Mucosa of descending colon (tissue), 3 donors: Measurements from ENCODE around the gene RAB33A. TPM values are rescaled to one million over a fixed set of nuclear protein-coding genes. Genes with fewer than 3 reads are reported as not detected.

ENCODE experiments used
- ATAC-seq: fragments of 200-7000 bp; cut with Tn5 transposase; one replicate; pipeline ENCODE4 v1.9.1; 2020; ENCODE audit warnings: mild to moderate bottlenecking, moderate library complexity
- DNase-seq, 3 donors: peaks; one replicate each; pipeline ENCODE4 v3.0.0-alpha.2; 2020
- H3K36me3 ChIP-seq: fragments of 200-600 bp; one replicate; pipeline ENCODE4 v1.8.0; 2021; ENCODE audit warnings: low read depth, mild to moderate bottlenecking
- H3K4me1 ChIP-seq: fragments of 200-600 bp; one replicate; pipeline ENCODE4 v1.8.0; 2021; ENCODE audit warnings: low read depth, mild to moderate bottlenecking
- H3K4me3 ChIP-seq: fragments of 200-600 bp; one replicate; pipeline ENCODE4 v1.8.0; 2021; ENCODE audit warnings: mild to moderate bottlenecking
- H3K9me3 ChIP-seq: fragments of 200-600 bp; one replicate; pipeline ENCODE4 v1.8.0; 2021; ENCODE audit warnings: mild to moderate bottlenecking
- CTCF ChIP-seq: fragments of 200-600 bp; IDR thresholded peaks from one replicate; pipeline ENCODE4 v1.8.0; 2022; ENCODE audit warnings: antibody characterized with exemption, mild to moderate bottlenecking
- intact Hi-C, 2 donors: fragments of 100-400 bp; cut with DNase I in 1 of 2; cut with micrococcal nuclease in 1 of 2; formaldehyde crosslinking; loops; one replicate each; pipeline versions ENCODE4 v1.11.0 to v1.11.1; 2022; cut with DNase I, micrococcal nuclease
- total RNA-seq, 3 donors: library from RNA; stranded (reverse); fragmentation: NEBNext Ultra II Directional in 2 of 3; extraction: Animal tissue kit (Norgen Biotek cat#: 25700) in 2 of 3; gene quantifications; one replicate each; pipeline versions ENCODE4 v1.2.1 to v1.2.4, GENCODE V29; 2021 to 2023
- donor health status: DM: no; HTN: no; CAD: no; lungs with moderate emphysema.
- donor health status: DM: no; HTN: no; CAD: no.
- donor health status: DM: no; HTN: yes; CAD: no.

RAB33A gene
- total RNA-seq, 3 donors from 2014 or later, result 0.38 to 0.55 (median 0.47) TPM

GRCh38 chrX:130196466-130196865, 24.7 kb downstream of the RAB33A start:
- no peaks in the 10 kb centered on the region for H3K4me1 ChIP-seq
- no peaks in the 10 kb centered on the region for H3K36me3 ChIP-seq
- DNase-seq (no peak), ATAC-seq (no peak)
- no peaks in the 10 kb centered on the region for H3K9me3 ChIP-seq
- no peak for TF ChIP-seq CTCF
- no peak overlapping the region for H3K4me3 ChIP-seq
- intact Hi-C loops, result loop anchor here in 1 of 2 donors (10.0 kb wide), 1 partner anchor 122 kb away; no protein-coding TSS in a partner anchor

GRCh38 chrX:130197464-130197863, 25.7 kb downstream of the RAB33A start:
- ATAC-seq, result no peak
- no peak for TF ChIP-seq CTCF
- Histone ChIP-seq H3K4me3 (no peak overlapping the region), H3K4me1 (no peaks in the 10 kb centered on the region), H3K36me3 (no peaks in the 10 kb centered on the region), H3K9me3 (no peaks in the 10 kb centered on the region)
- no peak for DNase-seq
- intact Hi-C loops, result loop anchor here in 1 of 2 donors (10.0 kb wide), 1 partner anchor 123 kb away; no protein-coding TSS in a partner anchor

GRCh38 chrX:130204647-130205046, 32.9 kb downstream of the RAB33A start:
- no peaks in the 10 kb centered on the region for H3K4me1 ChIP-seq
- TF ChIP-seq CTCF, result no peak

GRCh38 chrX:130211415-130212186, 39.8 kb downstream of the RAB33A start:
- DNase-seq (no peak), ATAC-seq (no peak)
- H3K9me3 ChIP-seq, result no peaks in the 10 kb centered on the region
- no peaks in the 10 kb centered on the region for H3K36me3 ChIP-seq
- no peaks in the 10 kb centered on the region for H3K4me1 ChIP-seq
- intact Hi-C loops, result no loop called here
- H3K4me3 ChIP-seq, result no peak overlapping the region
- TF ChIP-seq CTCF, result no peak

More at GRCh38 chrX:130204647-130205046, 32.9 kb downstream of the RAB33A start:
- Histone ChIP-seq H3K9me3 (no peaks in the 10 kb centered on the region), H3K4me3 (no peak overlapping the region), H3K36me3 (no peaks in the 10 kb centered on the region)
- intact Hi-C loops, result no loop called here
- ATAC-seq (no peak), DNase-seq (no peak)

- intact Hi-C loops, result no loop called here
- DNase-seq (no peak), ATAC-seq (no peak)
- H3K9me3 ChIP-seq, result no peaks in the 10 kb centered on the region
- TF ChIP-seq CTCF, result no peak
- no peak overlapping the region for H3K4me3 ChIP-seq
- no peaks in the 10 kb centered on the region for H3K36me3 ChIP-seq
- no peaks in the 10 kb centered on the region for H3K4me1 ChIP-seq
Measured at GRCh38 chrX:130212371-130212770, 40.6 kb downstream of the RAB33A start.
